Glomerular visceral epithelial cell (primary cell): Measurements from ENCODE around the gene TOR1AIP2.
A peak's percentile ranks its signal among the peaks of the same experiment; 100 is the strongest.

Experiments used
- DNase-seq: peaks from one replicate; pipeline ENCODE4 v3.0.0-alpha.2; 2016; ENCODE audit errors: extremely low spot score

The TOR1AIP2 gene

DNA sequence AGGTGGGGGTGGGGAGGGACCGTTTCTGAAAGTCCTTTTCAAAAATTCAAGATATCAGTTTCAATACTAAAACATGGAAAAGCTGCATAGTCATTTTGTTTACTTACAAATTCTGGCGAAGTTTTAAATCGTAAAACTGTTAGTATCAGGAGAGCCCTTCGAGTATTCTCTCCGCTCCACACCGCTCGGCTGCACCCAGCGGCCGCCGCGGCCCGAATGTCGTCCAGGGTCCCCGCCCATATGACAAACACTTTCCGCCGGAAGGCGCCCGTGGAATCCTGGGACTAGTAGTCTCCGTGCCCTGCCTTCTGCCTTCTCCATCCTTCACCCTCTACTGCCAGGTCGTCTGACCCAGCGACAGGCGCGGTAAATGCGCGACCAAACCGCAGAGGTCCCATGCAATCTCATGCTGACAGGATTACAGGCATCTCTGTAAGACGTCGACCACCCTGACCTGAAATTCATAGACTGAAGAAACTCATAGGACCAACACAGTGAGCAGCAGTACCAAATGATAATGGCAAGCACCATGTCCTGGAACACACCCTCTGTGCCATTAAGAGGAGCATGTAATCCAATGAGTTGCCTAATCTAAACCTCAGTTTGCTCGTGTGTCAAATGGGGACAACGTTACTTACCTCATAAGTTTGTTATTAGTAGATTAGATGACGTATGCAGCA, at the start of gene TOR1AIP2:
Gene TOR1AIP2, minus strand, starts transcription at position 218 of the 680 bp plus-strand sequence. CDS start 25,138 bp downstream, outside the sequence.
- peak; percentile 79 for DNase-seq

DNA sequence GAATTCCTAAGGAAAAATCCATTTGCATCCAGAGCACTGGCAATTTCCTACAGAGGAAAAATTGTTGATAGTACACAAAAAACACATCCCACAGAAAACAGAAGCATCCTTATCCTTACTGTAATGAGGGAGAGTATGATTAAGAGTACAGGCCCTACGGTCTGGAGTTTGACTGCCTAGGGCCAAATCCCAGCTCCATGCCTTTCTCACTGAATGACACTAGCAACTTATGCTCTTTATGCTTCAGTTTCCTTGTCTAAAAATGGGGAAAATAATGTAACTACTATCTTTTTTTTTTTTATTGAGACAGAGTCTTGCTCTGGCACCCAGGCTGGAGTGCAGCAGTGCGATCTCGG, 49.2 kb upstream of the TOR1AIP2 start:
- no peak for DNase-seq

DNA sequence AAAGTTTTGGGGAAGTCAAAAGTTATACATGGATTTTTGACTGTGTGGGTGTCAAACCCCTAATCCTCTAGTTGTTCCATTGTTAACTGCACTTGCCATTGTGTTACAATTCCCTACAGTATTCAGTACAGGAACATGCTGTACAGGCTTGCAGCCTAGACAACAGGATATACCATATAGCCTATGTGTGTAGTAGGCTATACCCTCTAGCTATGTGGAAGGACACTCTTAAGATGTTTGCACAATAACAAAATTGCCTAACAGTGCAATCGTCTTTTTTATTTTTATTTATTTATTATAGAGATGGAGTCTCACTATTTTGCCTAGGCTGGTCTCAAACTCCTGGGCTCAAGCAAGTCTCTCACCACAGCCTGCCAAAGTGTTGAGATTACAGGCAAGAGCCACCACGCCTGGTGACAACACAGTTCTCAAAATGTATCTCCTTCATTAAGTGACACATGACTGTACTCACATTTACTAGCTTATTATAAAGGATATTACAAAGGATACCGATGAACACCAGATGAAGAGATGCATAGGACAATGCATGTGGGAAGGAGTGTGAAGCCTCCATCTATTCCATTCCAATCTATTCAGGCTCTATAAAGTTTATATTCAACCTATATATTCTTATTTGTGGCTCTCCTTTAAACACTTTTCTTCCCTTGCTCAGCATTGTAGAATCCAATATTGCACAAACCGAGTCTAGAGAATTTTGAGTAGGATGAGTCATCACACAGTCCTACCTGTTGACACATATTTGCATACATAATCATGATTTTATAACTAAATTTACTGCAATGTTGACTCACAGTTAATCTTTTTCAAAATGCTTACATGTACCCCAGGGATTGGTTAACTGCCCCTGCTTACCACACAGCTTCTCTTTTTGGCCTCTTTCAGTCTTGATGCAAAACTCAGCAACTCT, 48.6 kb upstream of the TOR1AIP2 start:
- DNase-seq = no peak

DNA sequence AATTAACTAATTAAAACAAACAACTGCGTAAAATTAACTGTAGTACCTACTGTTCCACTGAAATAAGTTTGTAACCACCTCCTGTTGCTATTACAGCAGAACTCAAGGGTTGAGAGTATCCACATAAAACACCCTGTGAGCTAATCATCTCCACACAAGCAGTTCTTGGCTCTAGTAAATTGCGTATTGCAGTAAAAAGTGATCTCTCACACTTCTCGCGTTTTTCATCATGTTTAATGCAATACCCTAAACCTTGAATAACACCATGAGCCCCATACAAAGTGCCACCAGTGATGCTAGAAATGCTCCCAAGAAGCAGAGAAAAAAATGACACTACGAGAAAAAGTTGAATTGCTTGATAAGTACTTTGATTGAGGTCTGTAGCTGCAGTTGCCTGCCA, 47.7 kb upstream of the TOR1AIP2 start:
- no peak for DNase-seq

DNA sequence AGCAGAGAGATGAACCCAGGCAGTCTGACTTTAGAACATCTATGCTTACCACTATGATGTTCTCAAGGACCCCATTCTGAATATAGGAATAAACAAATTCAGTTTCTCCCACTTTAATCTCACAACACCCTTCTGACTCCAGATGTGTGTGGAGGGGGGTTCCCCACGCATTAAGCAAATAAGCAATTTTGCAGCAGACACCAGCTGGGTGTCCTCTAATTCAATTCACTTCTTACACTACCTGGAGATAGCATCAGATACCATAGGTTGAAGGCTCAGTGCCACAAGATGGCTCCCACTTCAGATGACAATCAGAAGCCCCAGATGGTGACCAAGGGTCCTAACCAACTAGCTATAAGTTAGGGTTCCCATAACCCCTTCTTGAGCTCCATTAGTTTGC, 46.7 kb upstream of the TOR1AIP2 start:
- no peak for DNase-seq

DNA sequence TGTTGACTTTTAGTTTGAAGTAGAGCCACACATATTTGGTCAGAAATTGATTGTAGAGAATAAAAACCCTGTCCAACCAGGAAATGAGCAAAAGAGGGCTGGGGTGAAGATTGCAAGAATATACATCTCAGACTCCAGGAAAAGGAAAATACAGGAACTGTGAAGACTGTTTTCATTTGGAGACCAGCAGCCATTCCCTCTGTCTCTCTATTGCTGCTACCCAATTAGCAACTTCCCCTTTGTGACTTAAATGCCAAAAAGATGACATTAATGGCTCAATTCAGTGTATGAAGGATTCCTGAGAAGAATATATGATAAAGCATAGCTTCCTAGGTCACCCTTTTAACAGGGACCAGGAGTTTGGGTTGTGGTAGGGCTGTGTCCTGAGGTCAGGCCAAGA, 45.4 kb upstream of the TOR1AIP2 start:
- no peak for DNase-seq

DNA sequence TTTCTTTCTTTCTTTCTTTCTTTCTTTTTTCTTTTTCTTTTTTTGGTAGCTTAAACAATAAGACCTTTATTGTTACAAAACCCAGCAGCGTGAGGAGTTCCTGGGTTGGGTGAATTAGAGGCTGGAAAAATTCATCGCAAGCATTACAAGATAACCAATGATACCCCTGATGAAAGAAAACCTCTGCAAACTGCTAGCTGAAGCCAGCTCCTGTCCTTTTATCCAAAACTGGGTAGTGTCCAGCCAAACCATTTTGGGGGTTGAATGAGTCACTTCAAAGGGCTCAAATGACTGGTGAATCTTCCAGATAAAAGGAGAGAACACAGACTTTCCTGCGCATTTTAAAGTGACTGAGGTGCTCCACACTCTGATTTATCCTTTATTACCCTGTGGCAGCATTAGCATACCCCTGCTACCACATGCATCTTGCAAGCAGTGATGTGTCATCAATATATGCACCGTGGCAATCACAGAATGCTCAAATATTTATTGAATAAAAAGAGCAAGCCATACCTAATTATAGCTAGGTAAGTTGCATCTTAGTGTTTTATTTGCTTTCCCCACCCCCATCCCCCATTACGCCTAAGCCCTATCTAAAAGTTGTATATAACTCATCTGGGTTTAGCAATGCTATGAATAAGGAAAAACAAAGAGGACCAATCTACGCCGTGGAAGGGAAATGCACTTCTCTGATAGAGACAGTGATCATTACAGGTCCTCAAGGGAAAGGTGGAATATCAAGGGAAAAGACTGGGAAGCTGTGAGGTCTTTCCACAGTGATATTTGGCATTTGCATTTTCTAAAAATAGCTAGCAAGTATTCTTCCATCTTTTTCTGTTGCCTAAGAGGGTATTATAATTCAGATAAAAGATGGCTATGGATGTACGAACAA, 44.6 kb upstream of the TOR1AIP2 start:
- DNase-seq = no peak

DNA sequence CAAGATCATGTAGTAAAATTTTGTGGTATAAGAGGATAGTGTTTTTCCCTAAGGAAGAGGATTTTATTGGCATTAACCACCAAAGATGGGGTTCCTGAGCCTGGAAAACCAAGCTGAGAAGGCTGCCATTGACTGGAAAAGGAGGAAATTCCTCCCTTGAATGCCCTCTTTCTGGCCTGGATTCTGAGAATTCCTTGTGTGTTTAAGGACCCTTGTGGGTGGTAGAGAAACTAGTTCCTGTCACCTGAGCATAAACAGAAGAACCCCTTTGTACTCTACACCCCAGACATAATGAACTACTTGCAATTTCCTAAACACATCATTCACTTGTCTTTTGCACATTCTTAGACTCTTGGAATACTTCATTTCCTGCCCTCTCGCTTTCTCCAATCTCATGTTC, 43.9 kb upstream of the TOR1AIP2 start:
- no peak for DNase-seq

DNA sequence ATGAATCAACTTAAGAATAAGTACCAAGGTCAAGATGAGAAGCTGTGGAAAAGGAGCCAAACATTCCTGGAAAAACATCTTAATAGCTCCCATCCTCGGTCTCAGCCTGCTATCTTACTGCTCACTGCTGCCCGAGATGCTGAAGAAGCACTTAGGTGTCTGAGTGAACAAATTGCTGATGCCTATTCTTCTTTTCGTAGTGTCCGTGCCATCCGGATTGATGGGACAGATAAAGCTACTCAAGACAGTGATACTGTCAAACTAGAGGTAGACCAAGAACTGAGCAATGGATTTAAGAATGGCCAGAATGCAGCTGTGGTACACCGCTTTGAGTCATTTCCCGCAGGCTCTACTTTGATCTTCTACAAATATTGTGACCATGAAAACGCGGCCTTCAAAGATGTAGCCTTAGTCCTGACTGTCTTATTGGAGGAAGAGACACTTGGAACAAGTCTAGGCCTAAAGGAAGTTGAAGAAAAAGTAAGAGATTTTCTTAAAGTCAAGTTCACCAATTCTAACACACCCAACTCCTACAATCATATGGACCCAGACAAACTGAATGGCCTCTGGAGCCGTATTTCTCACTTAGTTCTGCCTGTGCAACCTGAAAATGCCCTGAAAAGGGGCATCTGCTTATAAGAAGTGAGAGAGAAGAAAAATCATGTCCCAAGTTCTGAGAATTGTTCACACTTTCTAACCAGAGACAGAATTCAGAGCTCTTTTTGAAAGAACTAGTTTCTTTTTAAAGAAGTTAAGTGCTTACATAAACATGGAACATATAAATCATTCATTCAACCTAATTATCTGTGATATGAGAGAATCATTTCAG, 40.2 kb upstream of the TOR1AIP2 start:
- DNase-seq = no peak

DNA sequence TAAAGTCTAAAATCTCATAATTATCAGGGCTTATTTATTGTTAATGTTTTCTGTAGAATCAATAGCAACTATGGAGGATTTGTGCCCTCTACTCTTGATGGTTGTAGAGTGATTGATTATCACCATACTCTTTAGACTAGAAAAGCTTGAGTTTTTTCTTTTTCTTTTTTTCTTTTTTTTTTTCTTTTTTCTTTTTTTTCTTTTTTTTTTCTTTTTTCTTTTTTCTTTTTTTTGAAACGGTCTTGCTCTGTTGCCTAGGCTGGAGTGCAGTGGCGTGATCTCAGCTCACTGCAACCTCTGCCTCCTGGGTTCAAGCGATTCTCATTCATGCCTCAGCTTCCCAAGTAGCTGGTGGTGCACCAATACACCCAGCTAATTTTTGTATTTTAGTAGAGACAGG, 34.2 kb upstream of the TOR1AIP2 start:
- DNase-seq = no peak

DNA sequence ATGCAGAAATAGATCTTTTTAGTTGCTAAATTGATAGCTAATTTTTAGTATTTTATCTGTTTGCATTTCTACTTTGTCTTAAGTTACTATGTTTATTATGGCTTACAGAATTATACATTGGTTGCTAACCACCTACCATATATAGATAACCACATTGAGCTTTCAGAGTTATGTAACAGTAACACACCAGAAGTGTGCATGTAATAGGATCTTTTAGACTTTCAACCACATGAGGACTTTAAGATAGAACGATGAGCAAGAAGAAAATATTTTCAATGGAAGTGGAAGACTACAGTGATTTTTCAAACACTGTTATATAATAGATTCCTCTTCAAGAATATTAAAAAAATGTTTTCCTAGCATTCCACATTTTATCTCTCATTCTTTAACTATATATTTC, 33.3 kb upstream of the TOR1AIP2 start:
- no peak for DNase-seq

DNA sequence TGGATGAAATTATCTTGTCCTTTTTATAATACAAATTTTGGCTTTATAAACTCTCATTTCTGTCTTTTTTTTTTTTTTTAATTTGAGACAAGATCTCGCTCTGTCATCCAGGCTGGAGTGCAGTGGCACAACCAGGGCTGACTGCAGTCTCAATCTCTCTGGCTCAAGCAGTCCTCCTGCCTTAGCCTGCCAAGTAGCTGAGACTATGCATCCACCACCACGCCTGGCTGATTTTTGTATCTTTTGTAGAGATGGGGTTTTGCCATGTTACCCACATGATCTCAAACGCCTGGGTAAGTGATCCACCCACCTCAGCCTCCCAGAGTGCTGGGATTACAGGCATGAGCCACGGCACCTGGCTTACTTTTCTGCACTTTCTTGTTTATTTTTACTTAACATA, 12.0 kb upstream of the TOR1AIP2 start:
- no peak for DNase-seq

DNA sequence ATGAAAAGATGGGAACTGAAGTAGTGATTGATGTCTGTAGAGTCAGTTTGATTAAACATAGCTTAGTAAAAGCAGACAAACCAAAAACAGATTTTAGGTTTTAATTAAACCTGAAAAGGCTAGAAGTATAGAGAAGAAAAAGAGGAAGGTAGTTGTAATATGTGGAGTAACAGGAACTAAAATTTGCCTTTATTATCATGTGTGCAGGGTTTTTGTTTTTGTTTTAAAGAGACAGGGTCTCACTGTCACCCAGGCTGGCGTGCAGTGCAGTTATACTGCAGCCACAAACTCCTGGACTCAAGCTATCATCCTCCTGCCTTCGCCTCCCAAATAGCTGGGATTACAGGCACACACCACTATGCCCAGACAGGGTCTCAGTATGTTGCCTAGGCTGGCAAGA, 10.5 kb upstream of the TOR1AIP2 start:
- DNase-seq = no peak

DNA sequence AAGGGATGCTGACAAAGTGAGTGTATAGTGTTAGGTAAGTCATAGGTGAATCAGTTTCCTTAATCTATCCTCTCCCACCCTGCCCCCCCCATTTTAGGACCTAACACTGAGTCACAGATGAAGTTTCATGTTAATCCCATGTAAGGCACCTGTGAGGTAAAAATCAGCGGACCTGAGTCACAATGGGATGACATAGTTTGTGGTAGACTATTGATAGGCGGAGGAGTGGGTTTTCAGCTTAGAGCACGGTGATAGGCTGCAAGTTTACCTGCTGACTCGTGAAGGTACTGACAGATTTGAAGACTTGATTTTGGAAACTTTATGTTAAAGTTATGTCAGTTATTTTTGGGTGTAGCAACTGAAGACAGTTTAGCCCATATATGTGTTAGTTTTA, 6.1 kb upstream of the TOR1AIP2 start:
- peak; percentile 46 for DNase-seq

DNA sequence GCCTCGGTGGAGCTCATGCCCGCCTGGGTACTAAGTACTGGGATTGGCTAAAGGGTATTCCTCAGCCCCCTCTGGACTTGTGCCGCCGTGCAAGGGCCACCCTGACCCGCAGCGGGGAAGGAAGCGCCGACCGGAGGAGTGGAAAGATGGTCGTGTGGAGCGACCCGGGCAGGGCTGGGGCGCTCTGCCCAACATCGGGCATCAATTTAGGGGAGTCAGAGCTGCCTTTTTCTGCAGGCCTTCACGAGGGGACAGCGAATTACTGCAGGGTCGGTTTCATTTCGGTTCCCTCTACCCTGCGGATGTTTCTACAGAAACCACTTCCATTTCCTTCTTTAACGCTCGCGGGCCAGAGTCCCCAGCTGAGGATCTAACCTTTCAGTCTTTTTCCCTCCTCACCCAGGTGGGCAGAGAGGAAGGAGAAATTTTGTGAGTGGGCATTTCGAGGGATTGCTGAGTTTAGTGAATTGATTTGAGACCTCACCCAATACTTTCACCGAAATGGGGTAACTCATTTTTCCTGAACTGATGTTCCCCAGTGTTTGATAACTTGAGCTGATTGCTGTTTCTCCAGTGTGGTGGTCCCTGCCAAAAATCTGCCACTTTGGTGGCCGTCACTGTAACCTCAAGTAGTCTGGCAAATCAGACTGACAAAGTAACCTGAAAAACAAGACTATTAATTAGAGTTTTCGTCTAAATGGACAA, 5.6 kb upstream of the TOR1AIP2 start:
- DNase-seq = no peak

DNA sequence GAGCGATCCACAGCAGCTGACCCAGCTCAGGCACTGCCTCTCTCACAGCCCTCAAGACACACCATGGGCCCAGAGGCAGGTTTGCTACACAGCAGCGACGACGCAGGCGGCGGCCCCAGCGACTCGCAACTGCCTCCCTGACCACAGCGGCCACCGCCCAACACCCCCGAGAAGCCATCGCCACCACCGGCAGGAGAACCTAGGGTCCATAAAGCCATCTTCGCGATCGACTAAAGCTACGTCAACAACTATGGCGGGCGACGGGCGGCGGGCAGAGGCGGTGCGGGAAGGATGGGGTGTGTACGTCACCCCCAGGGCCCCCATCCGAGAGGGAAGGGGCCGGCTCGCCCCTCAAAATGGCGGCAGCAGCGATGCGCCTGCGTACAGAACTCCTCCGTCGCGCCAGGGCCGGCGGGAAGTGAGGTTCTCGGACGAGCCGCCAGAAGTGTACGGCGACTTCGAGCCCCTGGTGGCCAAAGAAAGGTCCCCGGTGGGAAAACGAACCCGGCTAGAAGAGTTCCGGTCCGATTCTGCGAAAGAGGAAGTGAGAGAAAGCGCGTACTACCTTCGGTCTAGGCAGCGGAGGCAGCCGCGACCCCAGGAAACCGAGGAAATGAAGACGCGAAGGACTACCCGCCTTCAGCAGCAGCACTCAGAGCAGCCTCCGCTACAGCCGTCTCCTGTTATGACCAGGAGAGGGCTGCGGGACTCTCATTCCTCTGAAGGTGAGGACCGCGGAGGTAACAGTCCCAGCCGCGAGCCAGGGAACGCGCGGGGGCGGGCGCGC, 4.8 kb upstream of the TOR1AIP2 start, which contains the start of gene TOR1AIP1:
Gene TOR1AIP1, plus strand, starts transcription at position 33 of the 787 bp plus-strand sequence. Its CDS starts 218 bp downstream, at position 251.
- peak; percentile 99 for DNase-seq

DNA sequence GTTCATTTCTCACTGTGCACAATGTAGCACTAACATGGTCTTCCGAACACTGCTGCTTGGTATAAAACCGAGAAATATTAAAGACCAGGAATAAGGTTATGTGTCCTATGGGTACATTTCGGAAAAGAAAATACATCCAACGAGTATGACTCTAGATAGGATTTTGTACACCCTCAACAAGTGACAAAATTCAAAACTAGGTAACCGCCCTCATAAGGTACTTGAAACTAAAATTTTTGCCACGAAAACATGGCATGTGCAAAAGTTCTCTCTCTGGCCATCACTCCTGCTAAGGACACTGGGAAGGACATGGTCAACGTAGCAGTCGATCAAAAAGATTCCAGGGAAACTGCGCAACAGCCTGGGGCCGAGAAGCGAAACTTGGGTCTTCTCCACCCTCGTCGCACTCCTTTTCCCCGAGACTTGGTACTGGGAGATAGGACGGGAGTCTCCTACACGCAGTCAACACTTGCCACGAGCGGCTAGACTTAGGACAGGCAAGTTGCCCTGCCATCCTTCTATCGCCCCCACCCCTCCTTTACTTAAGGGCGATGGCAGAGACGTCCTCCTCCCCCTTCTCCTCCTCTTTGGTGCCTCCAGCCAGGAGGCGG, 4.1 kb upstream of the TOR1AIP2 start:
- DNase-seq = peak; percentile 93

DNA sequence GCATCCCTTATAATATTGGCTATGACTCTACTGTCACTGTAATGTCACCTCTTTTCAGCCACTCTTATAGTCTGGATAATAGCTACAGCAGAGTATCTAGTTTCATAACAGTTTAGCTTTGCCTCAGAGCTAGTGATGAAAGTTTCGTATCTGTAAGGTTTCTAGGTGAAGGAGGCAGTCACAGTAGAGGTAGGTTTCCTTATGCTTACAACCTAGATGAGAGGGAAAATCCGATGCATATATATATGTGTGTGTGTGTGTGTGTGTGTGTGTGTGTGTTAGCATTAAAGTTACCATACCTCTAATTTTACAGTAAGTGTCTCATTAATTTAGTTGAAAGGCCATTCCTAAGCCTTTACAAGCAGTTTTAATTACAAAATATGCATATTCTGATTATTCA, 2.2 kb upstream of the TOR1AIP2 start:
- DNase-seq = no peak

DNA sequence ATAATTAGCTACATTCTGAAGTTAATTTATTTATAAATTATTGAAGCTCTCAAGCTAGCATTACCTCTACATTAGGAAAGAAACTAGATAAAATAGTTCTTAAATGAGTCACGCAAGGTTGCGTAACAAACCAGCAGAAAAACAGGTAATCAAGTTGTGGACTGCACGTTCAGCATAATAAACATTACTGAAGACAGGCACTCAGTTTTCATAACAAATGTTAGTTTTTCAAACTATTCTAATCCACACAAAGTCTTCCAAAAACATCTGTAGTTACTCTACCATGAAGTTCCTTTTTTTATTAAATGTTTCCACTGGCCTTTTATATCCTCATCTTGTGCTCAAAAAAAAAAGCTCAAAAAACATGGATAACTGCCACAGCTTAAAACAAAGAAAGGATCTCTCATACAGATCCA, 1.3 kb downstream of the TOR1AIP2 start:
- DNase-seq = peak; percentile 30
